ENCODE measurements around the gene RRM2. TPM values are rescaled to one million over a fixed set of nuclear protein-coding genes. Genes with fewer than 3 reads are reported as not detected.

RRM2 gene
- polyA plus RNA-seq, 2 donors = 14.8 to 43.2 TPM

GRCh38 chr2:10079870-10080535, 42.5 kb upstream of the RRM2 start, which contains the start of gene CYS1:
CYS1 (minus strand) TSS chr2:10080411; CDS start chr2:10080223, 188 bp downstream.
- 1 to 2% methylated on average over 33 to 98 of the region's 98 CpGs for WGBS, 2 donors
- peaks cover 0 to 11% of the 10 kb centered on the region in 2 donors for H3K27me3 ChIP-seq (ENCODE audit: control insufficient read depth in 1 of 2, insufficient read depth in 2 of 2, low read length in 2 of 2)
- peak within 1 kb of the TSS; percentile 54 to 66 for H3K27ac ChIP-seq (ENCODE audit: low read depth in 2 of 2, low read length in 1 of 2)
- no peaks in the 10 kb centered on the region for H3K9me3 ChIP-seq (ENCODE audit: control insufficient read depth in 2 of 2, insufficient read depth in 1 of 2, low read depth in 1 of 2, low read length in 1 of 2)
- H3K4me1 ChIP-seq (ENCODE audit: control insufficient read depth in 2 of 2, insufficient read depth in 2 of 2, low read length in 1 of 2) = peaks cover 0 to 5% of the 10 kb centered on the region in 2 donors
- no peaks in the 10 kb centered on the region for H3K36me3 ChIP-seq (ENCODE audit: control insufficient read depth in 2 of 2, insufficient read depth in 2 of 2, low read length in 1 of 2)
- H3K4me3 ChIP-seq (ENCODE audit: low read depth in 1 of 2, low read length in 2 of 2) = peak within 1 kb of the TSS; percentile 35 to 44

GRCh38 chr2:10080536-10081304, 41.8 kb upstream of the RRM2 start:
- H3K36me3 ChIP-seq (ENCODE audit: control insufficient read depth in 2 of 2, insufficient read depth in 2 of 2, low read length in 1 of 2) = no peaks in the 10 kb centered on the region
- H3K4me1 ChIP-seq (ENCODE audit: control insufficient read depth in 2 of 2, insufficient read depth in 2 of 2, low read length in 1 of 2) = peaks cover 0 to 5% of the 10 kb centered on the region in 2 donors
- peak overlapping the region in 1 of 2 donors; percentile 44 for H3K4me3 ChIP-seq (ENCODE audit: low read depth in 1 of 2, low read length in 2 of 2)
- H3K27me3 ChIP-seq (ENCODE audit: control insufficient read depth in 1 of 2, insufficient read depth in 2 of 2, low read length in 2 of 2) = peaks cover 0 to 11% of the 10 kb centered on the region in 2 donors
- H3K9me3 ChIP-seq (ENCODE audit: control insufficient read depth in 2 of 2, insufficient read depth in 1 of 2, low read depth in 1 of 2, low read length in 1 of 2) = no peaks in the 10 kb centered on the region
- H3K27ac ChIP-seq (ENCODE audit: low read depth in 2 of 2, low read length in 1 of 2) = peak overlapping the region in 1 of 2 donors; percentile 15
- WGBS, 2 donors = 10 to 11% methylated on average over 39 to 45 of the region's 45 CpGs

GRCh38 chr2:10083046-10083445, 39.5 kb upstream of the RRM2 start:
- Histone ChIP-seq H3K4me3 (ENCODE audit: low read depth in 1 of 2, low read length in 2 of 2) (no peak overlapping the region), H3K27me3 (ENCODE audit: control insufficient read depth in 1 of 2, insufficient read depth in 2 of 2, low read length in 2 of 2) (peaks cover 0 to 11% of the 10 kb centered on the region in 2 donors), H3K4me1 (ENCODE audit: control insufficient read depth in 2 of 2, insufficient read depth in 2 of 2, low read length in 1 of 2) (peaks cover 0 to 5% of the 10 kb centered on the region in 2 donors), H3K9me3 (ENCODE audit: control insufficient read depth in 2 of 2, insufficient read depth in 1 of 2, low read depth in 1 of 2, low read length in 1 of 2) (no peaks in the 10 kb centered on the region), H3K36me3 (ENCODE audit: control insufficient read depth in 2 of 2, insufficient read depth in 2 of 2, low read length in 1 of 2) (no peaks in the 10 kb centered on the region), H3K27ac (ENCODE audit: low read depth in 2 of 2, low read length in 1 of 2) (no peak overlapping the region)
- 49 to 60% methylated on average over 5 of the region's 5 CpGs for WGBS, 2 donors

- Histone ChIP-seq H3K27ac (ENCODE audit: low read depth in 2 of 2, low read length in 1 of 2) (no peak overlapping the region), H3K4me1 (ENCODE audit: control insufficient read depth in 2 of 2, insufficient read depth in 2 of 2, low read length in 1 of 2) (peaks cover 0 to 5% of the 10 kb centered on the region in 2 donors), H3K9me3 (ENCODE audit: control insufficient read depth in 2 of 2, insufficient read depth in 1 of 2, low read depth in 1 of 2, low read length in 1 of 2) (no peaks in the 10 kb centered on the region), H3K36me3 (ENCODE audit: control insufficient read depth in 2 of 2, insufficient read depth in 2 of 2, low read length in 1 of 2) (no peaks in the 10 kb centered on the region), H3K4me3 (ENCODE audit: low read depth in 1 of 2, low read length in 2 of 2) (no peak overlapping the region), H3K27me3 (ENCODE audit: control insufficient read depth in 1 of 2, insufficient read depth in 2 of 2, low read length in 2 of 2) (peaks cover 0 to 11% of the 10 kb centered on the region in 2 donors)
- WGBS, 2 donors = 67 to 70% methylated on average over 13 of the region's 13 CpGs
Observed at GRCh38 chr2:10083692-10084211, 38.8 kb upstream of the RRM2 start.

- Histone ChIP-seq H3K27me3 (ENCODE audit: control insufficient read depth in 1 of 2, insufficient read depth in 2 of 2, low read length in 2 of 2) (peaks cover 0 to 11% of the 10 kb centered on the region in 2 donors), H3K4me1 (ENCODE audit: control insufficient read depth in 2 of 2, insufficient read depth in 2 of 2, low read length in 1 of 2) (peaks cover 0 to 5% of the 10 kb centered on the region in 2 donors), H3K4me3 (ENCODE audit: low read depth in 1 of 2, low read length in 2 of 2) (no peak overlapping the region), H3K27ac (ENCODE audit: low read depth in 2 of 2, low read length in 1 of 2) (no peak overlapping the region), H3K36me3 (ENCODE audit: control insufficient read depth in 2 of 2, insufficient read depth in 2 of 2, low read length in 1 of 2) (no peaks in the 10 kb centered on the region), H3K9me3 (ENCODE audit: control insufficient read depth in 2 of 2, insufficient read depth in 1 of 2, low read depth in 1 of 2, low read length in 1 of 2) (no peaks in the 10 kb centered on the region)
- 78 to 79% methylated on average over 12 of the region's 12 CpGs for WGBS, 2 donors
Observed at GRCh38 chr2:10084223-10084865, 38.2 kb upstream of the RRM2 start.

GRCh38 chr2:10085043-10085667, 37.4 kb upstream of the RRM2 start:
- Histone ChIP-seq H3K27me3 (ENCODE audit: control insufficient read depth in 1 of 2, insufficient read depth in 2 of 2, low read length in 2 of 2) (peaks cover 0 to 11% of the 10 kb centered on the region in 2 donors), H3K4me3 (ENCODE audit: low read depth in 1 of 2, low read length in 2 of 2) (no peak overlapping the region), H3K9me3 (ENCODE audit: control insufficient read depth in 2 of 2, insufficient read depth in 1 of 2, low read depth in 1 of 2, low read length in 1 of 2) (no peaks in the 10 kb centered on the region), H3K27ac (ENCODE audit: low read depth in 2 of 2, low read length in 1 of 2) (no peak overlapping the region), H3K36me3 (ENCODE audit: control insufficient read depth in 2 of 2, insufficient read depth in 2 of 2, low read length in 1 of 2) (no peaks in the 10 kb centered on the region), H3K4me1 (ENCODE audit: control insufficient read depth in 2 of 2, insufficient read depth in 2 of 2, low read length in 1 of 2) (peaks cover 0 to 5% of the 10 kb centered on the region in 2 donors)
- WGBS, 2 donors = 68 to 69% methylated on average over 6 of the region's 6 CpGs

GRCh38 chr2:10085668-10086059, 36.9 kb upstream of the RRM2 start:
- H3K9me3 ChIP-seq (ENCODE audit: control insufficient read depth in 2 of 2, insufficient read depth in 1 of 2, low read depth in 1 of 2, low read length in 1 of 2) = no peaks in the 10 kb centered on the region
- no peak overlapping the region for H3K27ac ChIP-seq (ENCODE audit: low read depth in 2 of 2, low read length in 1 of 2)
- no peak overlapping the region for H3K4me3 ChIP-seq (ENCODE audit: low read depth in 1 of 2, low read length in 2 of 2)
- H3K36me3 ChIP-seq (ENCODE audit: control insufficient read depth in 2 of 2, insufficient read depth in 2 of 2, low read length in 1 of 2) = no peaks in the 10 kb centered on the region
- 79 to 93% methylated on average over 11 of the region's 11 CpGs for WGBS, 2 donors
- H3K27me3 ChIP-seq (ENCODE audit: control insufficient read depth in 1 of 2, insufficient read depth in 2 of 2, low read length in 2 of 2) = peaks cover 0 to 8% of the 10 kb centered on the region in 2 donors
- H3K4me1 ChIP-seq (ENCODE audit: control insufficient read depth in 2 of 2, insufficient read depth in 2 of 2, low read length in 1 of 2) = no peaks in the 10 kb centered on the region

- Histone ChIP-seq H3K27ac (ENCODE audit: low read depth in 2 of 2, low read length in 1 of 2) (no peak overlapping the region), H3K27me3 (ENCODE audit: control insufficient read depth in 1 of 2, insufficient read depth in 2 of 2, low read length in 2 of 2) (peaks cover 0 to 5% of the 10 kb centered on the region in 2 donors), H3K4me3 (ENCODE audit: low read depth in 1 of 2, low read length in 2 of 2) (no peak overlapping the region), H3K9me3 (ENCODE audit: control insufficient read depth in 2 of 2, insufficient read depth in 1 of 2, low read depth in 1 of 2, low read length in 1 of 2) (peaks cover 0 to 4% of the 10 kb centered on the region in 2 donors), H3K36me3 (ENCODE audit: control insufficient read depth in 2 of 2, insufficient read depth in 2 of 2, low read length in 1 of 2) (no peaks in the 10 kb centered on the region), H3K4me1 (ENCODE audit: control insufficient read depth in 2 of 2, insufficient read depth in 2 of 2, low read length in 1 of 2) (peaks cover 0 to 7% of the 10 kb centered on the region in 2 donors)
- WGBS, 2 donors = 46 to 52% methylated on average over 4 of the region's 4 CpGs
Observed at GRCh38 chr2:10086950-10087349, 35.6 kb upstream of the RRM2 start.

- H3K27me3 ChIP-seq (ENCODE audit: control insufficient read depth in 1 of 2, insufficient read depth in 2 of 2, low read length in 2 of 2) = peaks cover 0 to 5% of the 10 kb centered on the region in 2 donors
- 61% methylated on average over 8 of the region's 8 CpGs for WGBS, 2 donors
Observed at GRCh38 chr2:10087360-10087759, 35.2 kb upstream of the RRM2 start.

More at GRCh38 chr2:10087360-10087759, 35.2 kb upstream of the RRM2 start:
- Histone ChIP-seq H3K27ac (ENCODE audit: low read depth in 2 of 2, low read length in 1 of 2) (no peak overlapping the region), H3K9me3 (ENCODE audit: control insufficient read depth in 2 of 2, insufficient read depth in 1 of 2, low read depth in 1 of 2, low read length in 1 of 2) (peaks cover 0 to 4% of the 10 kb centered on the region in 2 donors), H3K4me3 (ENCODE audit: low read depth in 1 of 2, low read length in 2 of 2) (no peak overlapping the region), H3K36me3 (ENCODE audit: control insufficient read depth in 2 of 2, insufficient read depth in 2 of 2, low read length in 1 of 2) (no peaks in the 10 kb centered on the region), H3K4me1 (ENCODE audit: control insufficient read depth in 2 of 2, insufficient read depth in 2 of 2, low read length in 1 of 2) (peaks cover 0 to 7% of the 10 kb centered on the region in 2 donors)
